ENCODE measurements around the gene DHODH.

Gene DHODH

DNA sequence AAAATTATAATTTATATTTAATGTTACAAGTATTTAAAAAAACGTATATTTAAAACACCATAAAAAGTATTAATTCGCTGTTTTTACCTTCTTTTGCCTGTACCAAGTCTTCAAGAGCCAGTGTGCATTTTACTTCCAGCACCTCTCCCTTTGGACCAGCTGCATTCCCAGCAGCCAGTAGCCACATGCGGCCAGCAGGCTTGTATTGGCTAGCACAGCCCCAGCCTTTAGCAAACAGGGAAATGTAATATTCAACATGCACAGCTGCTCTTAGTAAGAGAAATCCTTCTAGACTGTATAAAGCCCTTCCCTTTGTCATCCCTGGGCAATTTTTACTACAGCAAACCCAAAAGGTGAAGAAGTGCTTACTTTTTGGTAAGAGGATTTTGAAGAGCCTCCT, 6.6 kb downstream of the DHODH start:
- H3K4me1 ChIP-seq (ENCODE audit: control insufficient read depth, insufficient read depth, low read length): no peaks in the 10 kb centered on the region
- no peak overlapping the region for H3K4me3 ChIP-seq (ENCODE audit: low read depth, low read length)
- no peaks in the 10 kb centered on the region for H3K27me3 ChIP-seq (ENCODE audit: control insufficient read depth, insufficient read depth, low read length)
- peaks cover 26% of the 10 kb centered on the region for H3K36me3 ChIP-seq (ENCODE audit: control insufficient read depth, insufficient read depth, low read length)
- H3K9me3 ChIP-seq (ENCODE audit: control insufficient read depth, insufficient read depth, low read length): no peaks in the 10 kb centered on the region
- H3K9ac ChIP-seq (ENCODE audit: low read depth, low read length): no peak overlapping the region

DNA sequence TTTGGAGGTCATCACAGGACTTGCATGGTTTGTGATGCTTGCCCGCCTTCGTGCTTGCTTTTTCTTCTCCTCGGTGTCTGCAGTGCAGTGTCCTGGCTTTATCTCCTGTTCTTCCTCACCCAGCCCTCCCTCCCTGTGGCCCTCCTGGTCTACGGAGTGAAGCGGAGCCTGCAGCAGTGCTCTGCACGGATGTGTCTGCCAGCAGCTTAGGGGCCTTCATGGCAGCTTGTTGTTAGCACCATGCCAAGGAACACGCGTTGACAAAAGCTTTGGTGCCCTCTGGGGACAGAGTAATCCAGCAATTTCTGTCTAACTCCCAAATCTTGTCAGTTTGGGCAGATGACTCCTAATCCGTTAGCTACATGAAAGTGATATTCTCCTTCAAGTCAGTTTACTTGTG, 9.9 kb downstream of the DHODH start:
- Histone ChIP-seq H3K27me3 (ENCODE audit: control insufficient read depth, insufficient read depth, low read length) (no peaks in the 10 kb centered on the region), H3K4me3 (ENCODE audit: low read depth, low read length) (no peak overlapping the region), H3K9ac (ENCODE audit: low read depth, low read length) (no peak overlapping the region), H3K4me1 (ENCODE audit: control insufficient read depth, insufficient read depth, low read length) (no peaks in the 10 kb centered on the region), H3K36me3 (ENCODE audit: control insufficient read depth, insufficient read depth, low read length) (peaks cover 25% of the 10 kb centered on the region), H3K9me3 (ENCODE audit: control insufficient read depth, insufficient read depth, low read length) (no peaks in the 10 kb centered on the region)

DNA sequence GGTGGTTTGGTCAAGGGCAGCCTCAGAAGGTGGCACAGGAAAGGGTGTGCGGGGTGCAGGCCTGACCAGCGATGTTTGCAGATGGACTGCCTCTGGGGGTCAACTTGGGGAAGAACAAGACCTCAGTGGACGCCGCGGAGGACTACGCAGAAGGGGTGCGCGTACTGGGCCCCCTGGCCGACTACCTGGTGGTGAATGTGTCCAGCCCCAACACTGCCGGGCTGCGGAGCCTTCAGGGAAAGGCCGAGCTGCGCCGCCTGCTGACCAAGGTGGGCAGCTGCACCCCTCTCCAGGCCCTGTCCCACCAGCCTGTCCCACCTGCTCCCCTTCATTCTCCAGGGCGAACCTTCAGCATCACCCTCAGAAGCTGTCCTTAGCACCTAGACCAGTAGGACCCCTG, 12.5 kb downstream of the DHODH start:
- Histone ChIP-seq H3K4me3 (ENCODE audit: low read depth, low read length) (no peak overlapping the region), H3K9me3 (ENCODE audit: control insufficient read depth, insufficient read depth, low read length) (no peaks in the 10 kb centered on the region), H3K36me3 (ENCODE audit: control insufficient read depth, insufficient read depth, low read length) (peaks cover 31% of the 10 kb centered on the region), H3K27me3 (ENCODE audit: control insufficient read depth, insufficient read depth, low read length) (no peaks in the 10 kb centered on the region), H3K9ac (ENCODE audit: low read depth, low read length) (no peak overlapping the region), H3K4me1 (ENCODE audit: control insufficient read depth, insufficient read depth, low read length) (no peaks in the 10 kb centered on the region)

DNA sequence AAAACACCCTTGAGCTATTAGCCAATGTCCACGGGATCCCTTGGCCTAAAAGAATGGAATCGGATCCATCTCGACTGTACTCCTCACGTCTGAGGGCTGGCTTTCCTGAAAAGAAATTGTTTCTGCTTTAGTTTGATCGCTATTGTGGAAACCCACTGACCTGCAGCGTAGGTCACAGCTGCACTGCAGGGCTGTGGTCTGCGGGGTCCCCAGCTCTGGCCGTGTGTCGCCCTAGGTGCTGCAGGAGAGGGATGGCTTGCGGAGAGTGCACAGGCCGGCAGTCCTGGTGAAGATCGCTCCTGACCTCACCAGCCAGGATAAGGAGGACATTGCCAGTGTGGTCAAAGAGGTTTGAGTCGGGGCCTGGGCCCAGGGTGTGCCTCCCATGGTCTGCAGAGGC, 13.6 kb downstream of the DHODH start:
- H3K9me3 ChIP-seq (ENCODE audit: control insufficient read depth, insufficient read depth, low read length): no peaks in the 10 kb centered on the region
- no peaks in the 10 kb centered on the region for H3K27me3 ChIP-seq (ENCODE audit: control insufficient read depth, insufficient read depth, low read length)
- H3K4me3 ChIP-seq (ENCODE audit: low read depth, low read length): no peak overlapping the region
- no peaks in the 10 kb centered on the region for H3K4me1 ChIP-seq (ENCODE audit: control insufficient read depth, insufficient read depth, low read length)
- H3K9ac ChIP-seq (ENCODE audit: low read depth, low read length): no peak overlapping the region
- H3K36me3 ChIP-seq (ENCODE audit: control insufficient read depth, insufficient read depth, low read length): peaks cover 27% of the 10 kb centered on the region

DNA sequence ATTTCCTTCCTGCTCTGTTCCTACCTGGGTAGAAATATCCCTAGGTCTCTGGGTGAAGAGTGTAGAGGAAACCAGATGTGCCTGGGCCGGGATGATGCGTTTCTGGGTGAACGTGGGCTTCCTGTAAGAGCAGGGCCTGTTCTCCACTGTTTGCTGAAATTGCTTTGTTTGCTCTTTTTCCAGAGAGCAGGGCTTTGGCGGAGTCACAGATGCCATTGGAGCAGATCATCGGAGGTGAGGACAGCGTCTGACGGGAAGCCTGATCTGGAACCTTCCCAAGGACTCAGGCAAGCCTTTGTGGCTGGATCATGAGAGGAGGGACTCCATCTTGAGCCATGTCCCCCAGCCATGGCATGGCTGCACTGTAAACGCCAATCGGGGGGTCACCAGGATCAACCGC, 15.4 kb downstream of the DHODH start:
- no peaks in the 10 kb centered on the region for H3K4me1 ChIP-seq (ENCODE audit: control insufficient read depth, insufficient read depth, low read length)

DNA sequence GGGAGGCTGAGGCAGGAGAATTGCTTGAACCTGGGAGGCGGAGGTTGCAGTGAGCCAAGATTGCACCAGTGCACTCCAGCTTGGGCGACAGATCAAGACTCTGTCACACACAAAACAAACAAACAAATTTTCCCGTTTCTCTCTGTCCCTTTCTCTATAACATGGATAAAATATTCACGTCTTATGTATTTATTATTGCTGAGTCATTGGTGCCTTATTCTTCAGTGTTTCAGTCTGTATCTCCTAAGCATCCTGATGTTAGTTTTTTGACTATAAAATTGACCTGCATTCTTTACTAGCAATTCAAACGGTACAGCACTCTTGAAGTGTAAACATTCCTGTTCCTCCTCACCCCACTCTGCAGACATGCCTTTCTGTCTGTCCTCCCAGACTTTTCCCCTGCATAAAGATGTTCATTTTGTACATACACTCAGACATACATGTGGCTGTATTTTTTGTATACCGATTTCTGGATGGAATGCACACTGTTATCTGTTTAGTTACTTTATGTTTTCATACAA, 16.4 kb downstream of the DHODH start:
- H3K36me3 ChIP-seq (ENCODE audit: control insufficient read depth, insufficient read depth, low read length): peaks cover 25% of the 10 kb centered on the region

More for the DNA sequence above, 15.4 kb downstream of the DHODH start:
- no peaks in the 10 kb centered on the region for H3K27me3 ChIP-seq (ENCODE audit: control insufficient read depth, insufficient read depth, low read length)
- H3K36me3 ChIP-seq (ENCODE audit: control insufficient read depth, insufficient read depth, low read length): peaks cover 25% of the 10 kb centered on the region
- no peaks in the 10 kb centered on the region for H3K9me3 ChIP-seq (ENCODE audit: control insufficient read depth, insufficient read depth, low read length)
- no peak overlapping the region for H3K4me3 ChIP-seq (ENCODE audit: low read depth, low read length)
- no peak overlapping the region for H3K9ac ChIP-seq (ENCODE audit: low read depth, low read length)

DNA sequence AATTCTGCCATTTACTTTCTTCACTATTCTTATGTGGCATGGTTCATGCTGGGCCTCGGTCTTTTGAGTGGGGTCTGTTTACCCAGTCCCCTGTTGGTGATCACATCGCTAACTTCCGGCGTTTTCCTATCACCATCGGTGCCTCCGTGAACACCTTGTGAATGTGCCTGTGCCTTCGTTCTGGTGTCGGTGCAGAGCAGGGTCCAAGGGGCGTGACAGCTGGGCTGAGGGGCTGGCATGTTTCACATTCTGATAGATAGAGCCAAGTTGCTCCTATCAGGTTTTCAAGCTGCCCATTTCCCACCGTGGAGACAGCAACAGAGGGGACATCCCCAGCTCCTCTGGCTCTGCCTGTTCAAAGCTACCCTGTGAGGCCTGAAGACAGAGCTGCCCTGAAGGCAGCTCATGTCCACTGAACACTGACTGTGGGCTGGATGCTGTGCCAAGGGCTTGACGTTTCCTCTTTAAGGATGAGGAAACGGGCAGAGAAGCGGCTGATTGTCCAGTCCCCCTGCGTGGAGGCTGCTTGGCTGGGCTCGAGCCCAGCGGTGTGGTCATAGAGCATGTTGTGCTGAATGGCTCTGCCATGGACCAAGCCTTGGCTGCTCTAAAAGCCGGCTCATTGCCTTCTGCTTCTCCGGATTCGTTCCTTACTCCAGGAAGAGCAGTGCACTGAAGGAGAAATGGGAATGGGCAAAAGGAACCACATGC, 17.0 kb downstream of the DHODH start:
- Histone ChIP-seq H3K4me3 (ENCODE audit: low read depth, low read length) (no peak overlapping the region), H3K4me1 (ENCODE audit: control insufficient read depth, insufficient read depth, low read length) (no peaks in the 10 kb centered on the region), H3K9ac (ENCODE audit: low read depth, low read length) (no peak overlapping the region), H3K9me3 (ENCODE audit: control insufficient read depth, insufficient read depth, low read length) (no peaks in the 10 kb centered on the region), H3K27me3 (ENCODE audit: control insufficient read depth, insufficient read depth, low read length) (no peaks in the 10 kb centered on the region), H3K36me3 (ENCODE audit: control insufficient read depth, insufficient read depth, low read length) (peaks cover 25% of the 10 kb centered on the region)

More for the DNA sequence above, 16.4 kb downstream of the DHODH start:
- H3K9ac ChIP-seq (ENCODE audit: low read depth, low read length): no peak overlapping the region
- no peak overlapping the region for H3K4me3 ChIP-seq (ENCODE audit: low read depth, low read length)
- no peaks in the 10 kb centered on the region for H3K9me3 ChIP-seq (ENCODE audit: control insufficient read depth, insufficient read depth, low read length)
- no peaks in the 10 kb centered on the region for H3K4me1 ChIP-seq (ENCODE audit: control insufficient read depth, insufficient read depth, low read length)
- H3K27me3 ChIP-seq (ENCODE audit: control insufficient read depth, insufficient read depth, low read length): no peaks in the 10 kb centered on the region

DNA sequence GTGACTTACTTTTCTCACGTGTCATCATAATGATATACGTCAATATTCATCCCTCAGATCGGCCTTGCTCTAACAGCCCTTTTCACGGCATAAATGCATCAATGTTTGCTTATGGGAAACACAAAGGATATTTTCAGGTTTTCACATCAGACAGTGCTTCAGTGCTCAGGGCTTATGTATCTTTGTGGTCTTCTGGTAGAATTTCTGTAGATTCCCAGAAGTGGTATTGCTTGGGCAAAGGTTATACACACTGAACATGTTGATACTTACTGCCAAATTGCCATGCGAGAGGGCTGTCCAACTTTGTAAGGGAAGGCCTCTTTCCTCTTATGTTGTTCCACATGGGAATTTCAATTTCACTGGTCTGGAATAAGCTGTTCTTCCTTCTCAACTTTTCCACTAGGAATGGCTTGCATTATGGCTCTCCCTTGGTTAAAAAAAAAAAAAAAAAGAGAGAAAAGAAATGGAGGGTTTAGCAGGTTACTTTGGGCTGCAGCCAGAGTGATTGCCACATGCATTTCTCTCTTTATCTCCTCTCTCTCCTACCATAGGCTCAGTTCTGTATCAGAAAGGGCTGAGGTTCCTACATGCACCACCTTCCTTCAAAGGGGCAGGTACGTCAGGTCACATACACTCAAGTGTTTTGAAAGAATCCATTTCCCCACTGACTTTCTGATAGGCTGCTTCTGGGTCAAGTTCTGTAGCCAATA, 19.3 kb downstream of the DHODH start:
- peaks cover 16% of the 10 kb centered on the region for H3K36me3 ChIP-seq (ENCODE audit: control insufficient read depth, insufficient read depth, low read length)

DNA sequence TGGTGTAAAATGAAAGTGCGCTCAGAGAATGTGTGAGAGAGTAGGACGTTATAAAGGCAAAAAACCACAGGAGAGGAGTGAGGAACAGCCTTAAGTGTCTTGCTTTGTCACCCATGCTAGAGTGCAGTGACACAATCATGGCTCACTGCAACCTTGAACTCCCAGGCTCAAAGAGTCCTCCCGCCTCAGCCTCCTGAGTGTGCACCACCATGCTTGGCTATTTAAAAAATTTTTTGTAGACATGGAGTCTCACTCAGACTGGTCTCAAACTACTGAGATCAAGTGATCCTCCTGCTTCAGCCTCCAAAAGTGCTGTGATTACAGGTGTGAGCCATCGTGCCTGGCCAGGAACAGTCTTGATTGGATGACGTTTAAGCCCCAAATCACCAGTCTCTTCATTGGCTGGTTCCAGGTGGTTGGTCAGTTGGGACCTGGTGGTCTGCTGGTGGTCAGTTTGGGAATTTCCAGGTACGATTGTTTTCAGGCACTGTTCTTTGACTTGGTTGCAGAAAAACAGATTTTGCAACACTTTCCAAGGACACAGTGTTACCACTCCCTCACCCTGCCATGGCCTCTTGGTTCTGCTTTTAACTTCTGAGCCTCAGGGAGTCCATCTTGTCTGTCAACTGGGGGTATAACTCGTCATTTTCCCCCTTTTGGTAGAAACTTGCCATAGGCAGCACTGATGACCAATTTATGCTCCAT, 21.2 kb downstream of the DHODH start:
- no peak overlapping the region for H3K9ac ChIP-seq (ENCODE audit: low read depth, low read length)
- H3K4me1 ChIP-seq (ENCODE audit: control insufficient read depth, insufficient read depth, low read length): peaks cover 9% of the 10 kb centered on the region
- H3K27me3 ChIP-seq (ENCODE audit: control insufficient read depth, insufficient read depth, low read length): no peaks in the 10 kb centered on the region
- no peaks in the 10 kb centered on the region for H3K9me3 ChIP-seq (ENCODE audit: control insufficient read depth, insufficient read depth, low read length)
- no peak overlapping the region for H3K4me3 ChIP-seq (ENCODE audit: low read depth, low read length)
- peaks cover 6% of the 10 kb centered on the region for H3K36me3 ChIP-seq (ENCODE audit: control insufficient read depth, insufficient read depth, low read length)

More for the DNA sequence above, 19.3 kb downstream of the DHODH start:
- Histone ChIP-seq H3K9ac (ENCODE audit: low read depth, low read length) (no peak overlapping the region), H3K27me3 (ENCODE audit: control insufficient read depth, insufficient read depth, low read length) (no peaks in the 10 kb centered on the region), H3K4me3 (ENCODE audit: low read depth, low read length) (no peak overlapping the region), H3K9me3 (ENCODE audit: control insufficient read depth, insufficient read depth, low read length) (no peaks in the 10 kb centered on the region), H3K4me1 (ENCODE audit: control insufficient read depth, insufficient read depth, low read length) (peaks cover 9% of the 10 kb centered on the region)

DNA sequence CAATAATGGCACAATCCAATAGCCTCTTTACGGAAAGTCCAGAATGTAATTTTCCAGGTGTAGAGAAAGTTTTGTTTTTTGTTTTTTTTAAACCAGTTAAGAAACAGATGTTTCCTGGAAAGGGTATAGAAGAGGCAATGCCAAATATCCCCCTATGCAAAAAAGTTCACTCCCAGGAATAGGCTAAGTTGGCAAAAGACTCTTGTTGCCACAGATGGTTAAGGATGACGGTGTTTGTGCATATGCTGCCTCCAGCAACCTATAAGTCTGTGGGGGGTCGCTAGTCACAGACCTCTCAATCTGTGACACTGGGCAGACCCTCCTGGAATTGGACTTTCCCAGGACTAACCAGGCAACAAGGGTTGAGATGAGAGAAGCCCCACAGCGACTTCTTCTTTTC, 24.9 kb downstream of the DHODH start:
- H3K27me3 ChIP-seq (ENCODE audit: control insufficient read depth, insufficient read depth, low read length): no peaks in the 10 kb centered on the region
- H3K9ac ChIP-seq (ENCODE audit: low read depth, low read length): no peak overlapping the region
- peaks cover 9% of the 10 kb centered on the region for H3K4me1 ChIP-seq (ENCODE audit: control insufficient read depth, insufficient read depth, low read length)
- H3K4me3 ChIP-seq (ENCODE audit: low read depth, low read length): no peak overlapping the region
- H3K36me3 ChIP-seq (ENCODE audit: control insufficient read depth, insufficient read depth, low read length): no peaks in the 10 kb centered on the region
- no peaks in the 10 kb centered on the region for H3K9me3 ChIP-seq (ENCODE audit: control insufficient read depth, insufficient read depth, low read length)

DNA sequence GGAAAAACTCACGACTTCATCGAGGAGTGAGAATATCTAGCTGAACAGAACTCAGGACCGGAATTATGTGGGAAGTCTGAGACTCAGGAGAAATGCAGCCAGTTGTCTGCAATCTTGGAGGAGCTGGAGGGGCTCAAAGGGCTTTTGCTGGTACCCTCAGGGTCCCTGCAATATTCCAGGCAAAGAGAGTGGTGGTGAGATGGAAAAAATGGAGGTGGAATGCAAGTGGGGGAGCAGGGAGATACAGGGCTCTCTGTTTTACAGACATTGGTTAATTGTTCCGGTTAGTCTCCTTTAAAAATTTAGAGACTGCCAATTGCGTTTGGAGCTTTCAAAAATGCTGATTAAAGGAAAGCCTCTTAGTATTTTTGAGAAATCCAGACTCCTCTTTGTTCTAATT, 27.6 kb downstream of the DHODH start:
- no peak overlapping the region for H3K9ac ChIP-seq (ENCODE audit: low read depth, low read length)
- H3K36me3 ChIP-seq (ENCODE audit: control insufficient read depth, insufficient read depth, low read length): no peaks in the 10 kb centered on the region

More for the DNA sequence above, 27.6 kb downstream of the DHODH start:
- Histone ChIP-seq H3K27me3 (ENCODE audit: control insufficient read depth, insufficient read depth, low read length) (no peaks in the 10 kb centered on the region), H3K4me3 (ENCODE audit: low read depth, low read length) (no peak overlapping the region), H3K4me1 (ENCODE audit: control insufficient read depth, insufficient read depth, low read length) (peaks cover 9% of the 10 kb centered on the region), H3K9me3 (ENCODE audit: control insufficient read depth, insufficient read depth, low read length) (no peaks in the 10 kb centered on the region)

Data from iPS-15b (cell line).